ENCODE data around the gene PDE4D. TPM values are rescaled to one million over a fixed set of nuclear protein-coding genes. Genes with fewer than 3 reads are reported as not detected.

PDE4D gene
- total RNA-seq, 1 donor, result 12.7 TPM

DNA sequence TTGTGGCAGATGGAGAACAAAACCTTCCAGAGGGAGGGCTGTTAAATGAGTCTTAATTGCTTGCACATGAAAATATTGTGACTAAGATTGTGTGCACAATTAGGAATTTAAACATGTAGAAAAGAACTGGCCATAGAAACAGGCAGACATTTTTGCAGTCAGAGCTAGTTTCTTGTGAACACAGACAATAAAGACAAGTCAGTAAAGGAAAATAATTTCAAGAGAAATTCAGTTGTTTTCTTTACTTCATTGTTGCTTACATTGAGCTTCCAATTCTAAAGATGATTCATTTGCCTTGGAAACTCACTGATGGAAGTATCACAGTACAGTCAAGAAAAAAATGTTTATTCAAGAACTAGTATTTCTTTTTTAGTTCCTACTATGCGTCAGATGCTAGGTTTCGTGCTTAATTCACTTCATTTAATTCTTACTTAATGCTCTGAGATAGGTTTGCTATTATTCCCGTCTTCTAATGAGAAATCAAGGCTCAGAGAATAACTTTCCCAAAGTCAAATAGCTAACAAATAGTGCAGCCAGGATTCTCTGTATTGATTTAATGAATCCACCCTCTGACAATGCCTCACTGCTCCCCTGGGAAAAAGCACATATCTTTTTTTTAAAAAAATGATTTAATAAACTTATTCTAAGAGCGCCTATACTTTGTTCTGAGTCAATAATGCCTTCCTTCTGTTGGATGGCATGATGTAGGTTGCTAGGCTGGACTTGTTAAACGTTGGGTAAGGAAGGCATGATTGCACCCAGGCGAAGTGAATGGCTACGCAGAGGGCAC, 729.3 kb downstream of the PDE4D start:
- TF ChIP-seq, protein P1, sequence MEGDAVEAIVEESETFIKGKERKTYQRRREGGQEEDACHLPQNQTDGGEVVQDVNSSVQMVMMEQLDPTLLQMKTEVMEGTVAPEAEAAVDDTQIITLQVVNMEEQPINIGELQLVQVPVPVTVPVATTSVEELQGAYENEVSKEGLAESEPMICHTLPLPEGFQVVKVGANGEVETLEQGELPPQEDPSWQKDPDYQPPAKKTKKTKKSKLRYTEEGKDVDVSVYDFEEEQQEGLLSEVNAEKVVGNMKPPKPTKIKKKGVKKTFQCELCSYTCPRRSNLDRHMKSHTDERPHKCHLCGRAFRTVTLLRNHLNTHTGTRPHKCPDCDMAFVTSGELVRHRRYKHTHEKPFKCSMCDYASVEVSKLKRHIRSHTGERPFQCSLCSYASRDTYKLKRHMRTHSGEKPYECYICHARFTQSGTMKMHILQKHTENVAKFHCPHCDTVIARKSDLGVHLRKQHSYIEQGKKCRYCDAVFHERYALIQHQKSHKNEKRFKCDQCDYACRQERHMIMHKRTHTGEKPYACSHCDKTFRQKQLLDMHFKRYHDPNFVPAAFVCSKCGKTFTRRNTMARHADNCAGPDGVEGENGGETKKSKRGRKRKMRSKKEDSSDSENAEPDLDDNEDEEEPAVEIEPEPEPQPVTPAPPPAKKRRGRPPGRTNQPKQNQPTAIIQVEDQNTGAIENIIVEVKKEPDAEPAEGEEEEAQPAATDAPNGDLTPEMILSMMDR (IDR thresholded peaks at IDR 0.05; ENCODE audit: insufficient read depth, low read length), result no peak
- peak; percentile 25 for DNase-seq (ENCODE audit: low read depth)
- no peak overlapping the region for H3K4me3 ChIP-seq (ENCODE audit: low read depth, low read length)

DNA sequence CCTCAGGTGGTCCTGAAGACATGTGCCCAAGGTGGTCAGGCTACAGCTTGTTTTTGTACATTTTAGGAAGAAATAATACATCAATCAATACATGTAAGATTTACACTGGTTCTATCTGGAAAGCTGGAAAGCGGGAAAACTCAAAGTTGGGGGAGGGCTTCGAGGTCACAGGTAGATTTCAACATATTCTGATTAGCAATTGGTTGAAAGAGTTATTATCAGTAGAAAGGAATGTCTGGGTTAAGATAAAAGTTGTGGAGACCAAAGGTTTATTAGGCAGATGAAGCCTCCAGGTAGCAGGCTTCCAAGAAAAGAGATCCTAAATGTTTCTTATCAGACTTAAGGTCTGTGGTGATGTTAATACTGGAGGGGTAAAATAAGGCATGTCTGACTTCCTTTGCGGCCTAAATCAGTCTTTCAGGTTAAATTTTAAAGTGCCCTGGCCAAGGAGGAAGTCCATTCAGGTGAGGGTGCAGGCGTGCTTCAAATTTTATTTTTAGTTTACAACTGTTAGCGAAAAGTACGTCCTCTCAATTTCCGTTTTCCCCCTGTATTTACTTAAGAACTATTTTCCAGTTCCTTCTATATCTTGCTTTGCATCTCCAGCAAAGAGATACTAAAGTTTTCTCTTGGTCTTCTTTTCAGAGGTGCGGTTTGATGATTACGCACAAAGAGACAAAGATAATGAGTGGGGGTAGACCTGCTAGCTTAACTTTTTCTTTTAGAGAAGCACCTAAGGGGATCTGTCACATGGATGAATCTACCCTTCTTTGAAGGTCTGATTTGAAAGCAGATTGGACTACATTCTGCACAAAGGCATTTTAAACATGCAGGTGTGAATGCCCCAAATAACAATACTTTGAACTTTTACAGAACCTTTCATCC, 732.1 kb downstream of the PDE4D start:
- TF ChIP-seq, protein P1 (IDR thresholded peaks at IDR 0.05; ENCODE audit: insufficient read depth, low read length), result no peak
- DNase-seq (ENCODE audit: low read depth), result no peak
- no peak overlapping the region for H3K4me3 ChIP-seq (ENCODE audit: low read depth, low read length)

DNA sequence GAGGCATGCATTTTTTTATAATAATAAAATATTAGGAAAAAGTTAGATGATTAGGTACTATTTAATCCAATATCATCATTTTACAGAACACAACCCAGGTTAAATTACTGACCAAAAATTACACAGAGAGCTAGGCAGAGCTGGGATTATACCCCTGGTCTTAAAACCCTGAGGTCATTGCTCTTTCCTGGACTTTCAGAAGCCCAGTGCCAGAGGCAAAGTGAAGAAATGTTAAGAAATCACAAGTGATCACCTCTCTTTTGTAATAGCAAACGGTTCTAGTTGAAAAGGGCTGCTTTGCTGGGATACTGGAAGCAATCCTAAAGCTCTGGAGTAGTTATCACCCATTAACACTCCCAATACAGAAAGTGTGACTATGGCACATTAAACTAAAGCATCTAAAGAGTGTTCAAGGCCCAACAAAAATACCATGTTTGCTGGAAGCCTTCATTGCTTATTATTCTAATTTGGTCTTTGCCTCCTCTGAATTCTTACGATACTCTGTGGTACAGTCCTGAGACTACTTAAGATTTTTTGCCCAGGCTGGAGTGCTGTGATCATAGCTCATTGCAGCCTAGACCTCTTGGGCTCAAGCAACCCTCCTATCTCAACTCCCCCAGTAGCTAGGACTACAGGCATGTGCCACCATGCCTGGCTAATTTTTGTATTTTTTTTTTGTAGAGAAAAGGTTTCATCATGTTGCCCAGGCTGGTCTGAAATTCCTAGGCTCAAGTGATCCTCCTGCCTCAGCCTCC, 734.7 kb downstream of the PDE4D start:
- no peak for DNase-seq (ENCODE audit: low read depth)
- TF ChIP-seq, protein P1 (IDR thresholded peaks at IDR 0.05; ENCODE audit: insufficient read depth, low read length), result no peak
- no peak overlapping the region for H3K4me3 ChIP-seq (ENCODE audit: low read depth, low read length)

DNA sequence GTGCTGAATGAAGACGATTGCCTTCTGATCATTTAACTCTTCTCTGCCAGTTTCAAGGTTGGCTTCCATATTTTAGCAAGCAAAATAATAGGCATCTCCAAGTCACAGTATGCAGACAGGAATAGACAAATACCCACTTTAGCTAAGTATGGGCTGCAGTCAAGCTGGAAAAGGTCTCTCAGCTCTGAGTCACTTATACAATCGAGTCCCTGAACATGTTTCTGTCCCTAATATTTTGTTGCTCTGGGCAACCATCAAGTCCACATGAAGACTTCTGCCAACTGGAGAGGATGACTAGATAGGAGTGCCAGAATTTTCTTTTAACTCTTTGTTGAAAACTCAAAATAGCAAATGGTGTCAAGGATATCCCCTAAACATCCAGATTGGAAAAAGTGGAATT, 735.4 kb downstream of the PDE4D start:
- TF ChIP-seq, protein P1 (IDR thresholded peaks at IDR 0.05; ENCODE audit: insufficient read depth, low read length), result no peak
- no peak overlapping the region for H3K4me3 ChIP-seq (ENCODE audit: low read depth, low read length)
- DNase-seq (ENCODE audit: low read depth), result no peak

DNA sequence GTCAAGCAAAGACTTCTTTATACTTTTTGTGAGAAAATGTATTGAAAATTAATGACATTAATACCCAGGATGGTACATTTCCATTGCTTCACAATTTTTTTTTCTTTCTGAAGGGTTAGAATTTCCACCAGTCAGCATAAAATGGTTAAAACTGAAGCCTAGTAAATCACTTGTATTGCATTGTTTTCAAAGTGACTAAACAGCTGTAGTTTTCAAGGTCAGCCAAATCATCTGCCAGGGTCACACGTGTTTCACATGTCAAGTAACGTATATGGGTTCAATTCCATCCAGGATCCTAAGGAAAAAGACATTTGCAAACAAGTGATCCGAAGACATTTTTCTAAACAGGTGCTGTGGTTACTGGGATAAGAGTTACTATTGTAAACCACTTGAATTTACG, 736.5 kb downstream of the PDE4D start:
- DNase-seq (ENCODE audit: low read depth), result no peak
- TF ChIP-seq, protein P1 (IDR thresholded peaks at IDR 0.05; ENCODE audit: insufficient read depth, low read length), result no peak
- H3K4me3 ChIP-seq (ENCODE audit: low read depth, low read length), result no peak overlapping the region

DNA sequence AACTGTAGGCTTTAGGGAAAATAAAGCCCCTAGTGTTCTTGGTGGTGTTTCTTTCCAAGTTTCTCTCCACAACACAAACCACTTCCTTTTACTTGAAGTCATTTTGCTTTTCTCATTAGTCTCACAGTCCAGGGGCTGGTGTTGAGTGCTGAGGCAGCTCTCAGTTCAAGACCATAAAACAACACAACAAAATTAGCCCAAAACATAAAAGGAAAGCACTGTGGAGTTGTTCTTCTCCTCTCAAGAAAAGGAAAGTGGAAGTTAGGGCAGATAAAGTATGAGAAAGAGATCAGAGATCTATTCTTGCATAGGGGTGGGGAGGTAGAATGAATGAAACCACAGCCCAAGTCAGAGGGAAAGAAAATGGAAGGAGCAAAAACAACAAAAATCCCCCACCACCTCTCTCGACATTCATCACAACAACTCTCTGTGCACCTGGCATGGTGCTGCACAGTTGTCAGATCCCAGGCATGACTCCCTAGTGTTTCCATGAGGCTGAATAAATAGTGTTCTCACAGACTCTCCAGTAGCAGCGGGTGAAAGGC, 740.8 kb downstream of the PDE4D start:
- no peak overlapping the region for H3K4me3 ChIP-seq (ENCODE audit: low read depth, low read length)
- no peak for DNase-seq (ENCODE audit: low read depth)
- TF ChIP-seq, protein P1 (IDR thresholded peaks at IDR 0.05; ENCODE audit: insufficient read depth, low read length), result no peak

All from fibroblast of the aortic adventitia (primary cell).